HG03135 (cell line): ENCODE results near the gene MRPS7.

ENCODE experiments used
- ATAC-seq: cut with Tn5 transposase; IDR thresholded peaks from one replicate; pipeline ENCODE4 v1.9.1; 2021; ENCODE audit warnings: mild to moderate bottlenecking, moderate library complexity; ENCODE audit not compliant: unreplicated experiment

Gene MRPS7

DNA sequence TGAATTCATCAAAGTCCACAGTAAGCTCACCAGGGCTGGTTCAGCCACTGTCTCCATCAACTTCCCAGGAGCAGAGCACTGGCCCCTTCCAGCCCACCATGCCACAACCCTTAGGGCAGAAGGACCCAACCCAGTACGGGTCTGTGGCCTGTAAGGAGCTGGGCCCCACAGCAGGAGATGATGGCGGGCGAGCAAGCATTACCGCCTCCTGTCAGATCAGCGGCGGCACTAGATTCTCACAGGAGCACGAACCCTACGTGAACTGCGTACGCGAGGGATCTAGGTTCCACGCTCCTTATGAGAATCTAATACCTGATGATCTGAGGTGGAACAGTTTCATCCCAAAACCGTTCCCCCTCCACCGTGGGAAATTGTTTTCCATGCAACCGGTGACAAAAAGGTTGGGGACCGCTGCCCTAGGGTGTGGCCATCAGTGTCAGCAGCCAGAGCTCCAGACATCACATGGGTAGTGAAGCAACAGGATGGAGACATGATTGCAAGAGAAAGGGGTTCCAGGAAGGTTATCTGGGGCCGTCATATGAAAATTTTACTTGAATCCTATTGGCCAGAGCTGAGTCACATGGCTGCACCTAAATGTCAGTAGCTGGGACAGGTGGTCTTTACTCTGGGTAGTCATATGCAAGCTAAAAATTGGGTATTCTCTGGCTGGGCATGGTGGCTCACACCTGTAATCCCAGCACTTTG, 40.0 kb downstream of the MRPS7 start:
- ATAC-seq, result no peak

DNA sequence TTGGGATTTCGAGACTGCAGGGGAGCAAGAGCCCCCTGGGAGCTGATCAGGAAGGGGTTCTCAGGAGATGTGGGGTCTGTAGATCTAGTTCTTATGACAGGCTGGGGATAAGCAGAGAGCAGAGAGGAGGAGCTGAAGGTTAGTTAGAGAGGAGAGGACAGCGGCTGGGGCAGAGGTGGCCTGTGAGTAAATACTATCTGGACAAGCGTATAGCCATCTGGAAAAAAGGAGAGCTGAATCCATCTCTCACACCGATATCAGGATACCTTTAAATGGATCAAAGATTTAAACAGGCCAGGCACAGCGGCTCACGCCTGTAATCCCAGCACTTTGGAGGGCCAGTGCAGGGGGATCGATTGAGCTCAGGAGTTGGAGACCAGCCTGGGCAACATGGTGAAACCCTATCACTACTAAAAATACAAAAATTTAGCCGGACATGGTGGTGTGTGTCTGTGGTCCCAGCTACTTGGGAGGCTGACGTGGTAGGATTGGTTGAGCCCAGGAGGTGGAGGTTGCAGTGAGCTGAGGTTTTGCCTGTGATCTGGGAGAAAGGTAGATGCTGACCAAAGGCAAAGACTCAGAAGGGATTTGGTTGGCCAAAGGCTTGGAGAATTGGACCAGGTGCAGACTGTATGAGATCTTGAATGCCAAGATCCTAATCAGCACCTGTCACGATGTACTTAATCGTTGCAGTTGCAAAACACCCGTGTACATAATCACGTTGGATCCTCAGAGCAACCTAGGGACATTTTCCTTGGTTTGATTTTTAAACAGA, 46.5 kb downstream of the MRPS7 start:
- no peak for ATAC-seq

- no peak for ATAC-seq
Observed at GRCh38 chr17:75308732-75309629, 47.3 kb downstream of the MRPS7 start.

DNA sequence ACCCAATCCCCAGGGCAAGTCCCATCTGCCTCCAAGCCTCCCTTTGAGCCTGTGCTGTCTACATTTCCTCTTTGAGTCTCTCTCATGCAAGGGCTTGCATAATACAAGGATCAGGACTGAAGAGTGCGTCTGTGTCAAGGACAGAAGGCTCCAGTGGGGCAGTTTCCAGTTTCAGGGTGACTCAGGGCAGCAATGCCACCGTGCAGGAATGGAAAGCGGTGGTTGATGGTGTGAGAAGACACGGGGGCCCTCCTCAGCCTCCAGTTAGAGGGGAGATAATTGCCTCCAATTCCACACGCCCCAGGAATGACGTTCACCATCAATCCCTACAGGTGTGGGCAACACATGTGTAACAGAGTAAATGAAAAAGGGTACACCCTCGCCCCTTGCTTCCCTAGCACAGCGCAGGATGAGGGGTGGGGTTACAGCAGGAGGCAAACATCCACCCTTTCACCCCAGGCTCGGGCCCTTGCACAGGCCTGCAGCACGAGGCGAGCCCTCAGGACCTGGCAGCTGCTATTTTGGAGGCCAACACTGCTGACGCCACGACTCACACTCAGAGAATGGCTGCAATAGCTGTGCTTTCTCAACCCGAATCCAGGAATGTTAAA, 52.4 kb downstream of the MRPS7 start:
- ATAC-seq, result no peak

DNA sequence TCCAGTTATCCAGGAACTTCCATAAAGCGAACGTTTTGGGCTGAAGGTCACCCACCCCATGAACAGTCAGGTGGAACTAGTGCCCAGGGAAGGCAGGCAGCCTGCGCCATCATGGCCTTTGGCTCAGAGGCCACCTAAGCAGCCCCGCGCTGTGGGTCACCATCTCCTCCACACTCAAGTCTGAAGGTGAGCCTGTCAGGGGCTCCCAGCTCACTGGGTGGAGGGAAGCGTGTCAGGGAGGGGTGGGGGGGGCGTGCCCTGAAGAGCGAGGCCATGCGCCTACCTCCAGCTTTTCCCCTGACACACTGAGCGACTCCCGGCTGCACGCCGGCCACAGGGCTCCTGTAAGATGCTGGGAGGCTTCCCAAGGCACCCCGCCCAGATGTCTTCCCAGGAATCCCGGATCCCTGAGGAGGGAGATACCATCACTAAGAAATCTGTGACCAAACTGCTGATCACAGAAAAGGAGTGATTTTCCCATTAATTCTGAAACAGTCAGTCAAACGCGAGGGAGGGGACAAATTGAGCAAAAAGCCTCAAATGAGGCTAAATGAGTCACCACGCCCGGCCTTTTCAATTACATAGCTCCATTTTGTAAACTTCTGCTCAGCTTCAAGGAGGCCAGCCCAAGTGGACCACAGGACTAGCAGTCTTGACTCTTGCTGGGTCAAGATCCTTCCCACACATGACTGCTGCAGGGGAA, 54.0 kb downstream of the MRPS7 start:
- no peak for ATAC-seq
